ENCODE results near the gene USP21.

USP21 gene

GRCh38 chr1:161133220-161133740 is 26.0 kb upstream of the USP21 start:
- no peak for DNase-seq (ENCODE audit: low spot score)

GRCh38 chr1:161137881-161138280 is 21.4 kb upstream of the USP21 start:
- DNase-seq (ENCODE audit: low spot score) = no peak

- no peak for DNase-seq (ENCODE audit: low spot score)
Measured at GRCh38 chr1:161138431-161138830, 20.9 kb upstream of the USP21 start.

- DNase-seq (ENCODE audit: low spot score) = peak; percentile 48
Measured at GRCh38 chr1:161139766-161140165, 19.5 kb upstream of the USP21 start.

GRCh38 chr1:161140755-161141400 is 18.4 kb upstream of the USP21 start:
- no peak for DNase-seq (ENCODE audit: low spot score)

GRCh38 chr1:161145832-161146231 is 13.5 kb upstream of the USP21 start:
- DNase-seq (ENCODE audit: low spot score) = no peak

GRCh38 chr1:161153176-161153575 is 6.1 kb upstream of the USP21 start:
- DNase-seq (ENCODE audit: low spot score) = no peak

GRCh38 chr1:161153682-161154337 is 5.5 kb upstream of the USP21 start, which contains the start of gene UFC1:
Gene UFC1, plus strand, starts transcription at chr1:161153978. Its CDS starts 20 bp downstream, at chr1:161153998.
- DNase-seq (ENCODE audit: low spot score) = peak; percentile 93

- no peak for DNase-seq (ENCODE audit: low spot score)
Measured at GRCh38 chr1:161157867-161158266, 1.4 kb upstream of the USP21 start.

- DNase-seq (ENCODE audit: low spot score) = peak; percentile 2
Measured at GRCh38 chr1:161158316-161159010, 837 bp upstream of the USP21 start.

- no peak for DNase-seq (ENCODE audit: low spot score)
Measured at GRCh38 chr1:161159913-161160243, 578 bp downstream of the USP21 start.

GRCh38 chr1:161160671-161161145 is 1.4 kb downstream of the USP21 start:
- DNase-seq (ENCODE audit: low spot score) = no peak

GRCh38 chr1:161161652-161162051 is 2.4 kb downstream of the USP21 start:
- DNase-seq (ENCODE audit: low spot score) = no peak

GRCh38 chr1:161162052-161162451 is 2.8 kb downstream of the USP21 start:
- no peak for DNase-seq (ENCODE audit: low spot score)

- no peak for DNase-seq (ENCODE audit: low spot score)
Measured at GRCh38 chr1:161162806-161163205, 3.5 kb downstream of the USP21 start.

- DNase-seq (ENCODE audit: low spot score) = no peak
Measured at GRCh38 chr1:161163793-161164192, 4.5 kb downstream of the USP21 start.

- no peak for DNase-seq (ENCODE audit: low spot score)
Measured at GRCh38 chr1:161164901-161165610, 5.8 kb downstream of the USP21 start.

- peak; percentile 99 for DNase-seq (ENCODE audit: low spot score)
Measured at GRCh38 chr1:161165742-161166668, 6.7 kb downstream of the USP21 start, which contains the start of gene PPOX. Gene PPOX, plus strand, starts transcription at chr1:161166426. Its CDS starts 422 bp downstream, at chr1:161166848.

- peak; percentile 31 for DNase-seq (ENCODE audit: low spot score)
Measured at GRCh38 chr1:161166669-161167548, 7.6 kb downstream of the USP21 start.

- no peak for DNase-seq (ENCODE audit: low spot score)
Measured at GRCh38 chr1:161168906-161169305, 9.6 kb downstream of the USP21 start.
